H1 (cell line): Measurements from ENCODE around the gene MAN1C1. TPM values are rescaled to one million over a fixed set of nuclear protein-coding genes. Genes with fewer than 3 reads are reported as not detected.

Experiments
- CTCF ChIA-PET: fragments of 300-600 bp; sonication (Branson Sonifier 250); formaldehyde crosslinking; loops from one replicate; lab custom pipeline; 2021; ENCODE audit not compliant: partially characterized antibody; lab: Charles Lee
- POLR2A ChIA-PET: fragments of 300-600 bp; sonication (Branson Sonifier 250); formaldehyde crosslinking; loops from one replicate; lab custom pipeline; 2021; ENCODE audit warnings: inconsistent platforms; ENCODE audit not compliant: partially characterized antibody; lab: Charles Lee
- DNase-seq, 2 experiments: peaks; one replicate each; pipeline versions ENCODE4 v3.0.0 to v3.0.0-alpha.2; 2010 to 2022; ENCODE audit warnings: low spot score in 2 of 2, low read depth in 1 of 2, mixed read lengths in 1 of 2
- FAIRE-seq: peaks from 2 replicates; lab custom pipeline; 2011; peaks lifted over from hg19 to GRCh38; lab: Jason Lieb, UNC
- H2AFZ ChIP-seq: 2 replicates; pipeline ENCODE4 v1.8.1; 2012; ENCODE audit warnings: low read length, inconsistent platforms
- H2AK5ac ChIP-seq: 2 replicates; pipeline ENCODE4 v1.6.1; 2013; ENCODE audit warnings: low read depth, low read length
- H2BK120ac ChIP-seq: replicated peaks from 2 replicates; pipeline ENCODE3; 2013; ENCODE audit warnings: low read depth, low read length, inconsistent platforms
- H2BK12ac ChIP-seq: 2 replicates; pipeline ENCODE4 v1.6.1; 2013; ENCODE audit warnings: low read depth, low read length
- H2BK15ac ChIP-seq: 2 replicates; pipeline ENCODE4 v1.6.1; 2013; ENCODE audit warnings: low read length
- H2BK20ac ChIP-seq: 2 replicates; pipeline ENCODE4 v1.6.1; 2013; ENCODE audit warnings: low read length
- H2BK5ac ChIP-seq: 2 replicates; pipeline ENCODE4 v1.6.1; 2013; ENCODE audit warnings: low read depth, low read length
- H3K14ac ChIP-seq: 2 replicates; pipeline ENCODE4 v1.6.1; 2013; ENCODE audit warnings: inconsistent platforms; ENCODE audit not compliant: insufficient read length
- H3K18ac ChIP-seq: 2 replicates; pipeline ENCODE4 v1.6.1; 2013; ENCODE audit warnings: low read length; ENCODE audit errors: extremely low read depth
- H3K23ac ChIP-seq: 2 replicates; pipeline ENCODE4 v1.6.1; 2013; ENCODE audit warnings: inconsistent platforms; ENCODE audit not compliant: insufficient read length
- H3K23me2 ChIP-seq: 2 replicates; pipeline ENCODE4 v1.6.1; 2013; ENCODE audit warnings: low read depth, low read length
- H3K27ac ChIP-seq: 2 replicates; pipeline ENCODE4 v1.6.1; 2011; ENCODE audit warnings: low read depth, low read length, inconsistent platforms
- H3K27me3 ChIP-seq, 4 experiments: replicated peaks in 1 of 4; 1 replicate in 1 of 4; 2 replicates in 3 of 4; pipeline versions ENCODE4 v1.6.1 to v1.8.1; 2011 to 2013; ENCODE audit warnings: low read length in 3 of 4, mild to moderate bottlenecking in 3 of 4, inconsistent platforms in 2 of 4, mixed read lengths in 2 of 4, moderate library complexity in 1 of 4; ENCODE audit not compliant: control insufficient read depth in 3 of 4, insufficient read depth in 3 of 4; ENCODE audit errors: extremely low read depth in 1 of 4
- H3K36me3 ChIP-seq, 4 experiments: 2 replicates each; pipeline versions ENCODE4 v1.6.1 to v1.8.1; 2011 to 2013; ENCODE audit warnings: mild to moderate bottlenecking in 4 of 4, low read length in 3 of 4, moderate library complexity in 2 of 4, control low read depth in 1 of 4, inconsistent platforms in 1 of 4; ENCODE audit not compliant: insufficient read depth in 4 of 4, control insufficient read depth in 2 of 4
- H3K4ac ChIP-seq: replicated peaks from 2 replicates; pipeline ENCODE3; 2013; ENCODE audit warnings: low read length, low read depth, mixed read lengths, inconsistent platforms; ENCODE audit not compliant: insufficient read length
- H3K4me1 ChIP-seq, 4 experiments: replicated peaks in 1 of 4; 1 replicate in 1 of 4; 2 replicates in 3 of 4; pipeline versions ENCODE4 v1.6.1 to v1.8.1; 2011 to 2013; ENCODE audit warnings: low read length in 3 of 4, inconsistent platforms in 2 of 4, mixed read lengths in 1 of 4; ENCODE audit not compliant: insufficient read depth in 4 of 4, control insufficient read depth in 3 of 4
- H3K4me2 ChIP-seq, 2 experiments: 2 replicates each; pipeline versions ENCODE4 v1.6.1 to v1.8.1; 2011 to 2013; ENCODE audit warnings: low read depth in 2 of 2, low read length in 2 of 2, control low read depth in 1 of 2, inconsistent platforms in 1 of 2, mild to moderate bottlenecking in 1 of 2; ENCODE audit not compliant: insufficient read depth in 1 of 2
- H3K4me3 ChIP-seq, 4 experiments: fragments of 200-600, 300-600 bp in 1 of 4; sonication (generic), shearing (Covaris generic), sonication (Bioruptor Twin) in 1 of 4; 2 replicates each; pipeline versions ENCODE4 v1.5.1 to v1.8.1; 2011 to 2016; ENCODE audit warnings: low read length in 4 of 4, low read depth in 3 of 4, control low read depth in 2 of 4, inconsistent platforms in 2 of 4, mild to moderate bottlenecking in 2 of 4, mixed read lengths in 1 of 4, moderate library complexity in 1 of 4; ENCODE audit not compliant: insufficient read depth in 2 of 4; ENCODE audit errors: extremely low read depth in 1 of 4
- H3K56ac ChIP-seq: replicated peaks from 2 replicates; pipeline ENCODE3; 2013; ENCODE audit warnings: low read depth, mild to moderate bottlenecking, mixed read lengths, low read length, inconsistent platforms; ENCODE audit not compliant: insufficient read length
- H3K79me1 ChIP-seq: 2 replicates; pipeline ENCODE4 v1.6.1; 2013; ENCODE audit warnings: low read depth, low read length, control low read depth
- H3K79me2 ChIP-seq, 2 experiments: 2 replicates each; pipeline versions ENCODE4 v1.6.1 to v1.8.1; 2012 to 2013; ENCODE audit warnings: low read length in 2 of 2, mild to moderate bottlenecking in 2 of 2, inconsistent platforms in 1 of 2; ENCODE audit not compliant: insufficient read depth in 2 of 2, control insufficient read depth in 1 of 2
- H3K9ac ChIP-seq, 4 experiments: replicated peaks in 1 of 4; 1 replicate in 1 of 4; 2 replicates in 3 of 4; pipeline versions ENCODE4 v1.6.1 to v1.8.1; 2011 to 2013; ENCODE audit warnings: low read depth in 3 of 4, low read length in 3 of 4, control low read depth in 2 of 4, mild to moderate bottlenecking in 2 of 4, moderate library complexity in 2 of 4, inconsistent platforms in 1 of 4; ENCODE audit errors: extremely low read depth in 1 of 4
- H3K9me3 ChIP-seq, 2 experiments: 2 replicates each; pipeline versions ENCODE4 v1.6.1 to v1.8.1; 2012 to 2013; ENCODE audit warnings: mild to moderate bottlenecking in 2 of 2, moderate library complexity in 2 of 2, control low read depth in 1 of 2, inconsistent platforms in 1 of 2, low read depth in 1 of 2, low read length in 1 of 2, mixed read lengths in 1 of 2; ENCODE audit not compliant: insufficient read depth in 2 of 2
- H4K20me1 ChIP-seq, 2 experiments: replicated peaks in 1 of 2; 2 replicates each; pipeline versions ENCODE3 to v1.8.1; 2011 to 2013; ENCODE audit warnings: inconsistent platforms in 2 of 2, low read length in 2 of 2, mild to moderate bottlenecking in 1 of 2; ENCODE audit not compliant: insufficient read depth in 2 of 2, control insufficient read depth in 1 of 2
- H4K5ac ChIP-seq: 2 replicates; pipeline ENCODE4 v1.6.1; 2013; ENCODE audit warnings: low read length, low read depth, mixed read lengths, inconsistent platforms; ENCODE audit not compliant: insufficient read length
- H4K8ac ChIP-seq: 2 replicates; pipeline ENCODE4 v1.8.0; 2013; ENCODE audit warnings: mild to moderate bottlenecking, moderate library complexity, low read length, inconsistent platforms; ENCODE audit not compliant: insufficient read depth; ENCODE audit errors: extremely low read depth
- H4K91ac ChIP-seq: replicated peaks from 2 replicates; pipeline ENCODE3; 2013; ENCODE audit warnings: low read length, mixed read lengths, inconsistent platforms; ENCODE audit not compliant: insufficient read length
- E2F6 ChIP-seq: IDR thresholded peaks from 2 replicates; pipeline ENCODE4 v1.6.1; 2012; ENCODE audit warnings: inconsistent platforms
- MAFK ChIP-seq: IDR thresholded peaks from 2 replicates; pipeline ENCODE4 v1.6.1; 2012; ENCODE audit warnings: low read depth, mild to moderate bottlenecking, improper control_type of control experiment, low read length
- NANOG ChIP-seq: IDR thresholded peaks from 2 replicates; pipeline ENCODE4 v1.6.1; 2011; ENCODE audit warnings: low read length, low read depth, mild to moderate bottlenecking, inconsistent platforms; ENCODE audit not compliant: insufficient read depth, poor library complexity, severe bottlenecking
- SIX5 ChIP-seq: IDR thresholded peaks from 2 replicates; pipeline ENCODE4 v1.6.1; 2011; ENCODE audit warnings: mild to moderate bottlenecking, low read depth, low read length
- SP2 ChIP-seq: IDR thresholded peaks from 2 replicates; pipeline ENCODE4 v1.6.1; 2012; ENCODE audit warnings: mild to moderate bottlenecking, low read length, inconsistent platforms
- YY1 ChIP-seq: IDR thresholded peaks from 2 replicates; pipeline ENCODE4 v1.6.1; 2011; ENCODE audit warnings: low read depth, mild to moderate bottlenecking, low read length
- WGBS, 2 experiments: shearing (Covaris generic) in 1 of 2; methylation state at CpG; one replicate each; pipeline versions ENCODE4 v1.1.6 to v1.1.7; 2013 to 2015; ENCODE audit warnings: low lambda C conversion rate in 2 of 2, mixed read lengths in 2 of 2, inconsistent platforms in 1 of 2, low coverage in 1 of 2, missing lambda C conversion rate in 1 of 2; ENCODE audit not compliant: insufficient replicate concordance in 2 of 2, insufficient coverage in 1 of 2, insufficient read length in 1 of 2; ENCODE audit errors: extremely low coverage in 1 of 2, missing lambda C conversion rate in 1 of 2; 5-methylcytosine and 5-hydroxymethylcytosine counted together
- polyA plus RNA-seq, 7 experiments: library from polyadenylated mRNA; depleted of rRNA in 3 of 7; stranded (reverse) in 5 of 7; unstranded in 2 of 7; fragments of >200 nt in 5 of 7; fragments of 200-250 nt in 2 of 7; gene quantifications; 1 replicate in 5 of 7; 2 replicates in 1 of 7; 4 replicates in 1 of 7; pipeline versions ENCODE4 v1.2.1 to v1.2.3, GENCODE V29; 2011 to 2013; ENCODE audit warnings: missing spikeins in 2 of 7, mixed read lengths in 2 of 7
- total RNA-seq: library from RNA; stranded (reverse); fragmentation: NEBNext Ultra II Directional; extraction: Animal tissue kit (Norgen Biotek cat#: 25700); gene quantifications from 2 replicates; pipeline ENCODE4 v1.2.1, GENCODE V29; 2021
- TF ChIP-seq, protein P1 (sequence below): IDR thresholded peaks from 2 replicates; pipeline ENCODE4 v1.6.1; 2012; ENCODE audit warnings: inconsistent platforms
- TF ChIP-seq, protein P2 (sequence below): IDR thresholded peaks from 2 replicates; pipeline ENCODE4 v1.6.1; 2012; ENCODE audit warnings: low read length, inconsistent platforms

MAN1C1 gene
- total and polyA plus RNA-seq, 2 of the 8 experiments (the other 6 are each of a cell fraction or from before 2014, with no cell fraction given) = 7.8 to 15.2 TPM

GRCh38 chr1:25654109-25654660, 37.6 kb downstream of the MAN1C1 start:
- Histone ChIP-seq H3K4me3 (no peak overlapping the region), H2AFZ (no peak overlapping the region), H4K8ac (no peak overlapping the region), H3K4ac (no peak overlapping the region), H3K23ac (no peak overlapping the region), H2BK12ac (no peak overlapping the region), H3K23me2 (no peaks in the 10 kb centered on the region), H2AK5ac (no peak overlapping the region), H3K18ac (no peak overlapping the region), H2BK15ac (no peak overlapping the region), H2BK120ac (no peak overlapping the region), H2BK20ac (no peak overlapping the region), H3K4me2 (no peak overlapping the region), H2BK5ac (no peak overlapping the region), H3K36me3 (no peaks in the 10 kb centered on the region), H4K20me1 (no peaks in the 10 kb centered on the region), H3K79me2 (no peaks in the 10 kb centered on the region), H3K56ac (no peak overlapping the region), H3K9ac (no peak overlapping the region), H4K5ac (no peak overlapping the region), H3K14ac (no peak overlapping the region), H3K9me3 (no peaks in the 10 kb centered on the region), H3K27ac (no peak overlapping the region), H3K79me1 (peaks cover 2% of the 10 kb centered on the region; the same call in 1 of the 2 replicates), H4K91ac (no peak overlapping the region), H3K27me3 (no peaks in the 10 kb centered on the region), H3K4me1 (no peaks in the 10 kb centered on the region; a peak in 1 of 7 replicates)
- DNase-seq = peak in 1 of 2 experiments; percentile 23
- ChIA-PET POLR2A (no interaction called here), CTCF (interaction anchor here (0.7 to 1.6 kb wide), 6 partner anchors 9 to 81 kb away, joined by 3 to 6 read pairs (median 4); no protein-coding TSS in a partner anchor)
- 94% methylated on average over 6 of the region's 6 CpGs; no CpG with 5 or more reads in 1 of the 2 experiments for WGBS, 2 experiments
- no peak for FAIRE-seq
- TF ChIP-seq NANOG = no peak
- TF ChIP-seq, protein P1, sequence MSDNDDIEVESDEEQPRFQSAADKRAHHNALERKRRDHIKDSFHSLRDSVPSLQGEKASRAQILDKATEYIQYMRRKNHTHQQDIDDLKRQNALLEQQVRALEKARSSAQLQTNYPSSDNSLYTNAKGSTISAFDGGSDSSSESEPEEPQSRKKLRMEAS = no peak
- TF ChIP-seq YY1 = no peak
- no peak for TF ChIP-seq SIX5
- TF ChIP-seq MAFK = no peak
- no peak for TF ChIP-seq E2F6
- TF ChIP-seq SP2 = no peak
- TF ChIP-seq, protein P2, sequence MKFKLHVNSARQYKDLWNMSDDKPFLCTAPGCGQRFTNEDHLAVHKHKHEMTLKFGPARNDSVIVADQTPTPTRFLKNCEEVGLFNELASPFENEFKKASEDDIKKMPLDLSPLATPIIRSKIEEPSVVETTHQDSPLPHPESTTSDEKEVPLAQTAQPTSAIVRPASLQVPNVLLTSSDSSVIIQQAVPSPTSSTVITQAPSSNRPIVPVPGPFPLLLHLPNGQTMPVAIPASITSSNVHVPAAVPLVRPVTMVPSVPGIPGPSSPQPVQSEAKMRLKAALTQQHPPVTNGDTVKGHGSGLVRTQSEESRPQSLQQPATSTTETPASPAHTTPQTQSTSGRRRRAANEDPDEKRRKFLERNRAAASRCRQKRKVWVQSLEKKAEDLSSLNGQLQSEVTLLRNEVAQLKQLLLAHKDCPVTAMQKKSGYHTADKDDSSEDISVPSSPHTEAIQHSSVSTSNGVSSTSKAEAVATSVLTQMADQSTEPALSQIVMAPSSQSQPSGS = no peak
